Sigmoid colon (tissue), 7 donors: ENCODE measurements around the gene EFCAB13. TPM values are rescaled to one million over a fixed set of nuclear protein-coding genes. Genes with fewer than 3 reads are reported as not detected.
"Not testable (repeated sequence)": the region's sequence is repeated elsewhere in the genome, so short reads cannot be mapped to it uniquely, and the experiment has no call there.

Experiments
- DNase-seq: peaks from one replicate; pipeline ENCODE4 v3.0.0-alpha.2; 2019
- H3K27ac ChIP-seq, 4 donors: fragments of 200-600 bp; sonication (generic); one replicate each; pipeline ENCODE4 v1.5.1; 2016 to 2019; ENCODE audit warnings: mild to moderate bottlenecking in 1 of 4
- H3K27me3 ChIP-seq, 3 donors: fragments of 200-600 bp; sonication (generic); one replicate each; pipeline ENCODE4 v1.5.1; 2019; ENCODE audit warnings: mild to moderate bottlenecking in 1 of 3
- H3K36me3 ChIP-seq, 4 donors: fragments of 200-600 bp; sonication (generic); one replicate each; pipeline ENCODE4 v1.5.1; 2016 to 2019
- H3K4me1 ChIP-seq, 4 donors: fragments of 200-600 bp; sonication (generic); one replicate each; pipeline ENCODE4 v1.5.1; 2017 to 2019
- H3K4me3 ChIP-seq, 4 donors: fragments of 200-600 bp; sonication (generic); one replicate each; pipeline ENCODE4 v1.5.1; 2017 to 2019; ENCODE audit warnings: mild to moderate bottlenecking in 2 of 4, moderate library complexity in 1 of 4
- H3K9me3 ChIP-seq, 4 donors: fragments of 200-600 bp in 3 of 4; sonication (generic) in 3 of 4; one replicate each; pipeline versions ENCODE4 v1.5.1 to v1.6.1; 2013 to 2019
- EP300 ChIP-seq, 4 donors: sonication (generic); formaldehyde crosslinking; IDR thresholded peaks; one replicate each; pipeline ENCODE4 v1.6.1; 2017; ENCODE audit warnings: antibody characterized with exemption in 4 of 4
- POLR2A ChIP-seq, 2 donors: fragments of 450-650 bp; IDR thresholded peaks; one replicate each; pipeline ENCODE4 v1.6.1; 2016; ENCODE audit warnings: antibody characterized with exemption in 2 of 2, mild to moderate bottlenecking in 2 of 2, moderate library complexity in 2 of 2
- POLR2AphosphoS5 ChIP-seq, 4 donors: sonication (generic); formaldehyde crosslinking; IDR thresholded peaks; one replicate each; pipeline ENCODE4 v1.6.1; 2017; ENCODE audit warnings: antibody characterized with exemption in 4 of 4
- WGBS, 2 donors: extraction: QIAGEN DNeasy Blood & Tissue Kit; methylation state at CpG; one replicate each; pipeline ENCODE4 v1.1.7; 2013; 5-methylcytosine and 5-hydroxymethylcytosine counted together
- intact Hi-C: fragments of 100-400 bp; cut with DNase I; formaldehyde crosslinking; loops from one replicate; pipeline ENCODE4 v1.15.1; 2023
- polyA plus RNA-seq, 3 donors: library from polyadenylated mRNA; stranded (reverse); fragments of 200-250 nt; gene quantifications; one replicate each; pipeline ENCODE4 v1.2.3, GENCODE V29; 2013
- total RNA-seq, 4 donors: library from RNA; depleted of rRNA; stranded (reverse); fragments of >200 nt; gene quantifications; one replicate each; pipeline ENCODE4 v1.1.0, GENCODE V29; 2016
- TF ChIP-seq, protein P1 (sequence below), 4 experiments: fragments of 450-650 bp in 3 of 4; fragments of 200-600 bp in 1 of 4; IDR thresholded peaks; one replicate each; pipeline ENCODE4 v1.5.1; 2016 to 2019; ENCODE audit warnings: antibody characterized with exemption in 4 of 4, mild to moderate bottlenecking in 3 of 4, moderate library complexity in 2 of 4
- donor health status: healthy with polysubstance abuse.
- donor health status: Bipolar disorder and iron deficiency.
- donor health status: healthy.

EFCAB13 gene
- total and polyA plus RNA-seq, 7 donors = 0.46 to 16.3 (median 8.7) TPM

DNA sequence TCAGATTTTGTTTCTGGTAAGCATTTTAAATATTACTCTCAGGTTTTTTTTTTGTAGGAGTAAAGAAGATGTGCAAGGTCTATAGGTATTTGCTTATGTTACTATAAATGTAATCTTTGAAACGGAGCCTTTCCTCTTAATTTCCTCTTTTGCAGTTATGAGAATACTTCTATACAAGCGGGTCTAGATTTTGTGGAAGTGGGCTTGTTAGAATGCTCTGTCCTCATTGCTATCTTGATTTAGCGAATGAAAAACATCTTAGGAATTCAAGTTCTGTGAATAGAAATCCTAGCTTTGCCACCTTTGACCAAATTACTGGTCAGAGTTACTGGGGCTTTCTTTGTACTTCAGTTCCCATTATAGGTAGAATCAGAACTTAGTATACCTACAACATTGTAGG is 80.3 kb downstream of the EFCAB13 start:
- DNase-seq = no peak
- Histone ChIP-seq H3K27ac (no peak overlapping the region), H3K4me1 (no peaks in the 10 kb centered on the region), H3K4me3 (no peak overlapping the region), H3K27me3 (no peaks in the 10 kb centered on the region), H3K9me3 (no peaks in the 10 kb centered on the region), H3K36me3 (peaks cover 0 to 6% (median 0%) of the 10 kb centered on the region in 4 donors)
- intact Hi-C loops = no loop called here
- TF ChIP-seq, protein P1, sequence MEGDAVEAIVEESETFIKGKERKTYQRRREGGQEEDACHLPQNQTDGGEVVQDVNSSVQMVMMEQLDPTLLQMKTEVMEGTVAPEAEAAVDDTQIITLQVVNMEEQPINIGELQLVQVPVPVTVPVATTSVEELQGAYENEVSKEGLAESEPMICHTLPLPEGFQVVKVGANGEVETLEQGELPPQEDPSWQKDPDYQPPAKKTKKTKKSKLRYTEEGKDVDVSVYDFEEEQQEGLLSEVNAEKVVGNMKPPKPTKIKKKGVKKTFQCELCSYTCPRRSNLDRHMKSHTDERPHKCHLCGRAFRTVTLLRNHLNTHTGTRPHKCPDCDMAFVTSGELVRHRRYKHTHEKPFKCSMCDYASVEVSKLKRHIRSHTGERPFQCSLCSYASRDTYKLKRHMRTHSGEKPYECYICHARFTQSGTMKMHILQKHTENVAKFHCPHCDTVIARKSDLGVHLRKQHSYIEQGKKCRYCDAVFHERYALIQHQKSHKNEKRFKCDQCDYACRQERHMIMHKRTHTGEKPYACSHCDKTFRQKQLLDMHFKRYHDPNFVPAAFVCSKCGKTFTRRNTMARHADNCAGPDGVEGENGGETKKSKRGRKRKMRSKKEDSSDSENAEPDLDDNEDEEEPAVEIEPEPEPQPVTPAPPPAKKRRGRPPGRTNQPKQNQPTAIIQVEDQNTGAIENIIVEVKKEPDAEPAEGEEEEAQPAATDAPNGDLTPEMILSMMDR (IDR thresholded peaks at IDR 0.05) = no peak
- WGBS, 2 donors = 83 to 92% methylated on average over 3 of the region's 3 CpGs

DNA sequence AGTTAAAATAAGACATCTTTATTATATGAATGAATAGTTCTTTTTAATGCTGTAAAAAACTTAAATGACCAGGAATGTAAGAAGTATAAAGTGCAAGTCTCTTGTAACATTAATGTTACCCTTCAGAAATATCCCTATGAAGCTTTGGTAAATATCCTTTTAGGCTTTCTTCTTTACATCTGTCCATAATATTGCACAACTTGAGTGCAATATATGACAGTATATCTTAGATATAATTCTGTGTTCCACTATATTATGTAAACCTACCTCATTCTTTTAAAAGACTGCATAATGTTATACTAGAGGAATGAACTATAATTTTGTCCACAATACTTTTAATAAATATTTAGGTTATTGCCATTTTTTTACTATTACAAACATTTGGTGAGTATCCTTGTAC is 81.1 kb downstream of the EFCAB13 start:
- no peaks in the 10 kb centered on the region for H3K9me3 ChIP-seq
- no peak overlapping the region for H3K4me3 ChIP-seq
- H3K4me1 ChIP-seq = no peaks in the 10 kb centered on the region
- peaks cover 0 to 6% (median 0%) of the 10 kb centered on the region in 4 donors for H3K36me3 ChIP-seq
- H3K27ac ChIP-seq = no peak overlapping the region
- TF ChIP-seq POLR2A (IDR thresholded peaks at IDR 0.05) = no peak
- no peak for TF ChIP-seq EP300 (IDR thresholded peaks at IDR 0.05)
- TF ChIP-seq, protein P1 (IDR thresholded peaks at IDR 0.05) = no peak
- no peak for TF ChIP-seq POLR2AphosphoS5 (IDR thresholded peaks at IDR 0.05)
- DNase-seq = no peak
- intact Hi-C loops = no loop called here
- H3K27me3 ChIP-seq = no peaks in the 10 kb centered on the region

DNA sequence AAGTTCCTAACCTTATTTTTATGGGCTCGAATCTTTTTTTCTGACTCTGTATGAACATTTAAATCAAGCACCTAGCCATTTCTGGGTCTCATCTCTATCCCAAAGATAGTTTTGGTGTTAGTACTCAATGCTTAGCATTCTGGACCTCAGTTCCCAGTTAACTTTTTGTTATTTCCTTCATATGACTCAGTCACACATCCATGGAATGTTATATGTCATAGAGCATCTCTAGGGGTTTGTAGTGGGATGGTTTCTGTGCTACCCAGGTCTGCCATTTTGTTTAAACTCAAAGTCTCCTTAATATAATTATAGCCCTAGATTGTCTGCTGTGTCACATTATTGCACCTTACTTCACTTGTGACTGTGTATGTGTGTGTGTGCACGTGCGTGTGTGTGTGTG is 90.1 kb downstream of the EFCAB13 start:
- Histone ChIP-seq H3K27me3 (no peaks in the 10 kb centered on the region), H3K4me3 (no peak overlapping the region), H3K36me3 (peaks cover 0 to 6% (median 0%) of the 10 kb centered on the region in 4 donors), H3K9me3 (no peaks in the 10 kb centered on the region), H3K4me1 (no peaks in the 10 kb centered on the region), H3K27ac (no peak overlapping the region)
- intact Hi-C loops = no loop called here
- 98% methylated on average over 3 of the region's 3 CpGs for whole genome bisulfite sequencing, 2 donors
- no peak for DNase-seq
- TF ChIP-seq, protein P1 (IDR thresholded peaks at IDR 0.05) = no peak
- TF ChIP-seq POLR2AphosphoS5 (IDR thresholded peaks at IDR 0.05) (no peak), EP300 (IDR thresholded peaks at IDR 0.05) (no peak), POLR2A (IDR thresholded peaks at IDR 0.05) (no peak)

DNA sequence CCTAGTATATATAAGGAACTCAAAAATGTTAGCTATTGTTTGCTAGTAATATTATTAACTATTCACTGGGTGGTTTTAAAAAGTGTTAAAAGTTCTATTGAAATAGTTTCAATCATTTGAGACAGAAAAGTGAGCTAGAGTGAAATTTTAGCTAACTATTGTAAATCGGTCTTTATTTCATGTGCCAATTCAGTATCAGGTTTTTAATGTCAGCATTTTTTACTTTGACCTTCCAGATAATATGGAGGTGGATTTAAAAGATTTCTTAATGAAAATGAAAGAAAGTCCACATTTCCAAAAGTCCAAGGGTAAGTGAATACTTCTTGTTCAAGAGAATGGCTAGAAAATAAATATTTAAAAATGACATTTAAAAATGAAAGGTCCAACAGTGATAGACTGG is 90.9 kb downstream of the EFCAB13 start:
- H3K27me3 ChIP-seq = no peaks in the 10 kb centered on the region
- 98 to 99% methylated on average over 1 of the region's 1 CpG for WGBS, 2 donors
- no peaks in the 10 kb centered on the region for H3K4me1 ChIP-seq
- no peak for DNase-seq
- H3K36me3 ChIP-seq = peaks cover 0 to 6% (median 0%) of the 10 kb centered on the region in 4 donors
- intact Hi-C loops = no loop called here
- H3K9me3 ChIP-seq = no peaks in the 10 kb centered on the region
- no peak overlapping the region for H3K4me3 ChIP-seq
- no peak for TF ChIP-seq POLR2AphosphoS5 (IDR thresholded peaks at IDR 0.05)
- no peak for TF ChIP-seq EP300 (IDR thresholded peaks at IDR 0.05)
- TF ChIP-seq POLR2A (IDR thresholded peaks at IDR 0.05) = no peak
- H3K27ac ChIP-seq = no peak overlapping the region

DNA sequence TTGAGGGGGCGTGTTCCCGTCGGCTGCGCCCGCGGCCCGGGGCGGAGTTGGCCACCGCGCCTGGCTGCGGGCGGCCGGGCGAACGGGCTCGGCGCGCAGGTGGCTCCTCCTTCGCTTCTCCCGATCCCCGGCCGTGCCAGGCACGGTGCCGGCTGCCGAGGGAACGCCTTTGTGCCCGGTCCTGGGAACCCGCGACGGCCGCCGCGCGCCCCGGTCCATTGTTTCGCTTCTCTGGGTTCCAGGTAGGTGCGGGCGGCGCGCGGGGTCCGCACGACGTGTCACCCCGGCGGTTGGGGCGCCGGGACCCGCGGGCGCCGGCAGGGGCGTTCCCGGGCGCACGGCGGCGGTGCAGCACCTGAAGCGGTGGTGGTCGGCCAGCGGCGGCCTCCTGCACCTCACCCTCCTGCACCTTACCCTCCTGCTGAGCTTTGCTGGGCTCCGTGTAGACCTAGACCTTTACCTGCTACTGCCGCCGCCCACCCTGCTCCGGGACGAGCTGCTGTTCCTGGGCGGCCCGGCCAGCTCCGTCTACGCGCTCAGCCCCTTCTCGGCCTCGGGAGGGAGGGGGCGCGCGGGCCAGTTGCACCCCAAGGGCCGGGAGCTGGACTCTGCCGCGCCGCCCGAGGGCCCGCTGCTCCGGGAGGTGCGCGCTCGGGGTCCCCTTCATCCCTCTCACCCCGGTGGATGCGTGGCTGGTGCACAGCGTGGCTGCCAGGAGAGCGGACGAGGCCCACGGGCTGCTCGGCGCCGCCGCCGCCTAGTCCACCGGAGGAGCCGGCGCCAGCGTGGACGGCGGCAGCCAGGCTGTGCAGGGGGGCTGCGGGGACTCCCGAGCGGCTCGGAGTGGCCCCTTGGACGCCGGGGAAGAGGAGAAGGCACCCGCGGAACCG is 99.9 kb downstream of the EFCAB13 start:
- Histone ChIP-seq H3K9me3 (no peaks in the 10 kb centered on the region), H3K27ac (no peak overlapping the region), H3K27me3 (peaks cover 4 to 27% (median 8%) of the 10 kb centered on the region in 3 donors), H3K36me3 (no peaks in the 10 kb centered on the region), H3K4me1 (peaks cover 0 to 11% (median 11%) of the 10 kb centered on the region in 4 donors), H3K4me3 (peak overlapping the region in 3 of 4 donors; percentile 39 to 54 (median 52))
- 3 to 6% methylated on average over 113 of the region's 113 CpGs for WGBS, 2 donors
- DNase-seq = peak; percentile 54
- TF ChIP-seq POLR2A (IDR thresholded peaks at IDR 0.05) (no peak), EP300 (IDR thresholded peaks at IDR 0.05) (no peak), POLR2AphosphoS5 (IDR thresholded peaks at IDR 0.05) (no peak)
- TF ChIP-seq, protein P1 (IDR thresholded peaks at IDR 0.05) = no peak
- intact Hi-C loops = no loop called here

DNA sequence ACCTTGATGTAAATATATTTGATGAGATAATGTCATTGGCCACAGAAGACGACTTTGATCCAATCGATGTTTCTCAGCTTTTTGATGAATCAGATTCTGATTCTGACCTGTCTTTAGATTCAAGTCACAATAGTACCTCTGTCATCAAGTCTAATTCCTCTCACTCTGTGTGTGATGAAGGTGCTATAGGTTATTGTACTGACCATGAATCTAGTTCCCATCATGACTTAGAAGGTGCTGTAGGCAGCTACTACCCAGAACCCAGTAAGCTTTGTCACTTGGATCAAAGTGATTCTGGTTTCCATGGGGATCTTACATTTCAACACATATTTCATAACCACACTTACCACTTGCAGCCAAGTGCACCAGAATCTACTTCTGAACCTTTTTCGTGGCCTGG is 101.5 kb downstream of the EFCAB13 start:
- Histone ChIP-seq H3K27me3 (peaks cover 4 to 27% (median 8%) of the 10 kb centered on the region in 3 donors), H3K4me1 (peaks cover 0 to 11% (median 11%) of the 10 kb centered on the region in 4 donors)
- 95 to 98% methylated on average over 3 of the region's 3 CpGs for WGBS, 2 donors
- H3K27ac ChIP-seq, H3K4me3 ChIP-seq, intact Hi-C loops, DNase-seq, H3K9me3 ChIP-seq, H3K36me3 ChIP-seq: not testable (repeated sequence)

DNA sequence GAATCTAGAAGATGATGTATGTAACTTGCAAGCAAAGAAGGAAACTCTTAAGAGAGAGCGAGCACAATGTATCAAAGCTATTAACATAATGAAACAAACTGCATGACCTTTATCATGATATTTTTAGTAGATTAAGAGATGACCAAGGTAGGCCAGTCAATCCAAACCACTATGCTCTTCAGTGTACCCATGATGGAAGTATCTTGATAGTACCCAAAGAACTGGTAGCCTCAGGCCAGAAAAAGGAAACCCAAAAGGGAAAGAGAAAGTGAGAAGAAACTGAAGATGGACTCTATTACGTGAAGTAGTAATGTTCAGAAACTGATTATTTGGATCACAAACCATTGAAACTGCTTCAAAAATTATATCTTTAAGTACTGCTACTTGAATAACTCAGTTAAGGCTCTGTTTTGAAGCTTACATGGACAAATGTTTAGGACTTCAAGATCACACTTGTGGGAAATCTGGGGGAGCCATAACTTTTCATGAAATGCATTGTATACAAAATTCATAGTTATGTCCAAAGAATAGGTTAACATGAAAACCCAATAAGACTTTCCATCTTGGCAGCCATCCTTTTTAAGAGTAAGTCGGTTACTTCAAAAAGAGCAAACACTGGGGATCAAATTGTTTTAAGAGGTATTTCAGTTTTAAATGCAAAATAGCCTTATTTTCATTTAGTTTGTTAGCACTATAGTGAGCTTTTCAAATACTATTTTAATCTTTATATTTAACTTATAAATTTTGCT is 102.3 kb downstream of the EFCAB13 start:
- intact Hi-C loops, H3K9me3 ChIP-seq, H3K36me3 ChIP-seq, DNase-seq, H3K27ac ChIP-seq, H3K4me3 ChIP-seq: not testable (repeated sequence)
- Histone ChIP-seq H3K27me3 (peaks cover 4 to 27% (median 8%) of the 10 kb centered on the region in 3 donors), H3K4me1 (peaks cover 0 to 11% (median 11%) of the 10 kb centered on the region in 4 donors)
- 91 to 93% methylated on average over 3 of the region's 3 CpGs for WGBS, 2 donors
